Stimulated activated naive CD8-positive, alpha-beta T cell treated with anti-CD3 and anti-CD28 coated beads, Interleukin-15, amount 100 ng/mL, for 72 hours (primary cell): ENCODE data around the gene NIN.
A peak's percentile ranks its signal among the peaks of the same experiment; 100 is the strongest.
"Not testable (repeated sequence)": the region's sequence is repeated elsewhere in the genome, so short reads cannot be mapped to it uniquely, and the experiment has no call there.

Experiments
- ATAC-seq: fragments of 150-1000 bp; cut with Tn5 transposase; 2 replicates; pipeline ENCODE4 v1.10.0; 2021; ENCODE audit warnings: mild to moderate bottlenecking, moderate library complexity
- DNase-seq, 2 donors: peaks; one replicate each; pipeline ENCODE4 v3.0.0; 2021 to 2022
- H3K27ac Mint-ChIP-seq, 2 donors: one replicate each; pipeline ENCODE4 v1.8.0; 2022; ENCODE audit warnings: mild to moderate bottlenecking in 2 of 2, mixed read lengths in 2 of 2, moderate library complexity in 2 of 2
- H3K27me3 Mint-ChIP-seq: one replicate; pipeline ENCODE4 v1.8.0; 2022; ENCODE audit warnings: mixed read lengths
- H3K4me1 Mint-ChIP-seq: one replicate; pipeline ENCODE4 v1.8.0; 2022; ENCODE audit warnings: mild to moderate bottlenecking, mixed read lengths
- H3K4me3 Mint-ChIP-seq, 2 donors: one replicate each; pipeline ENCODE4 v1.8.0; 2022; ENCODE audit warnings: mild to moderate bottlenecking in 2 of 2, mixed read lengths in 2 of 2, moderate library complexity in 1 of 2
- H3K9me3 Mint-ChIP-seq, 2 donors: one replicate each; pipeline ENCODE4 v1.8.0; 2022; ENCODE audit warnings: mixed read lengths in 2 of 2

NIN gene

GRCh38 chr14:50717811-50718210, 113.2 kb downstream of the NIN start:
- Mint-ChIP-seq H3K4me3 (no peak overlapping the region), H3K4me1 (no peaks in the 10 kb centered on the region), H3K27ac (no peak overlapping the region), H3K27me3 (no peaks in the 10 kb centered on the region), H3K9me3 (no peaks in the 10 kb centered on the region)
- DNase-seq (no peak), ATAC-seq (no peak)

DNA sequence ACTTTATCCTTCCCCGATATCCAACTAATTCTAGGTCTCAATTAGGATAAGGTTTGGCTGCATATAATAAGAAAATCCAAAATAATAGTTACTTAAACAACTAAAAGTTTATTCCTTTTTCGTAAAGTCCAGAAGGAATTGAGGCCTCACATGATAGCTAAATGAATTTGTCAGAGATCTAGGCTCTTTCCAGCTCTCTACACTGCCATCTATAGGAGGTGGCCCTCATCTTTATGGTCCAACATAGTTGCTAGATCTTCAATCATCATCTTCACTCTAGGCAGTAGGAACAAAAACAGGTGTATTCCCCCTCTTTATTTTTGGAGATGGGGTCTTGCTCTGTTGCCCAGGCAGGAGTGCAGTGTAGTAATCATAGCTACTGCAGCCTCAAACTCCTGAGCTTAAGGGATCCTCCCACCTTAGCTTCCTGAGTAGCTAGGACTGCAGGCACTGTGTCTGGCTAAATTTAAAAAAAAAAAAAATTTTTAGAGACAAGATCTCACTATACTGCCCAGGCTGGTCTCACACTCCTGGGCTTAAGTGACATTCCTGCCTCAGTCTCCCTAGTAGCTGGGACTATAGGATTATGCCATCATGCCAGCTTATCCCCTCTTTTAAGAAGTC, 116.4 kb downstream of the NIN start:
- Mint-ChIP-seq H3K9me3 (no peaks in the 10 kb centered on the region), H3K27me3 (no peaks in the 10 kb centered on the region), H3K4me3 (no peak overlapping the region), H3K4me1 (no peaks in the 10 kb centered on the region), H3K27ac (no peak overlapping the region)
- peak; percentile 67 for ATAC-seq
- DNase-seq = no peak

- no peak overlapping the region for H3K27ac Mint-ChIP-seq
- H3K4me3 Mint-ChIP-seq = no peak overlapping the region
- H3K9me3 Mint-ChIP-seq = no peaks in the 10 kb centered on the region
- ATAC-seq = no peak
- no peak for DNase-seq
- no peaks in the 10 kb centered on the region for H3K4me1 Mint-ChIP-seq
- no peaks in the 10 kb centered on the region for H3K27me3 Mint-ChIP-seq
These were observed 119.9 kb downstream of the NIN start for GRCh38 chr14:50711043-50711442.

DNA sequence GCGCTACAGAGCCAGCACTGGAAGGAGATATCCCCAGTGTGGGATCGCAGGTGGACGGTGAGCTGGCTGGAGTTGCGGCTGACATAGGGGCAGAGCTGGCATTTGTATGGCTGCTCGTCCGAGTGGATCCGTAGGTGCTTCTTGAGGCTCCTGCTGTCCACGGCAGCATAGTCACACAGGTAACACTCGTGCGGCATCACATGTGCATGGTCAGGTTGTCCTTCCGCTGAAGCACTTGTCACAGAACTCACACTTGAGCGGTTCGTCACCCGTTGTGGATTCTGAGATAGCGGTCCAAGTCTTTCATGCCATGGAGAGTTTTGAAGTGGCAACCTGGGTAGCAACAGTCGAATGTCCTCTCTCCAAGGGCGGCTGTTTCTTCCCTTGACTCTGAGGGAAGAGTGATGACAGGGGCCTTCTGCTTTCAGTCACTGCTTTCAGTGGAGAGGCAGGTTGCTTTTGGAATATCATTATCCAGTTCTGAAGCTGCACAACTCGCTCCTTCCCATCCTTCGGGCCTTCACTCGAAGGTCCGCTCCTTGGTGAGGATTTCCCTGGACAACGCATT, 125.9 kb downstream of the NIN start:
- ATAC-seq (no peak), DNase-seq (no peak)
- peaks cover 14% of the 10 kb centered on the region for H3K27me3 Mint-ChIP-seq
- H3K27ac Mint-ChIP-seq = no peak overlapping the region
- H3K4me1 Mint-ChIP-seq = no peaks in the 10 kb centered on the region
- H3K4me3 Mint-ChIP-seq = no peak overlapping the region
- H3K9me3 Mint-ChIP-seq = peaks cover 0 to 8% of the 10 kb centered on the region in 2 donors

GRCh38 chr14:50704454-50705010, 126.4 kb downstream of the NIN start:
- no peak for DNase-seq
- peaks cover 20% of the 10 kb centered on the region for H3K27me3 Mint-ChIP-seq
- no peak for ATAC-seq

DNA sequence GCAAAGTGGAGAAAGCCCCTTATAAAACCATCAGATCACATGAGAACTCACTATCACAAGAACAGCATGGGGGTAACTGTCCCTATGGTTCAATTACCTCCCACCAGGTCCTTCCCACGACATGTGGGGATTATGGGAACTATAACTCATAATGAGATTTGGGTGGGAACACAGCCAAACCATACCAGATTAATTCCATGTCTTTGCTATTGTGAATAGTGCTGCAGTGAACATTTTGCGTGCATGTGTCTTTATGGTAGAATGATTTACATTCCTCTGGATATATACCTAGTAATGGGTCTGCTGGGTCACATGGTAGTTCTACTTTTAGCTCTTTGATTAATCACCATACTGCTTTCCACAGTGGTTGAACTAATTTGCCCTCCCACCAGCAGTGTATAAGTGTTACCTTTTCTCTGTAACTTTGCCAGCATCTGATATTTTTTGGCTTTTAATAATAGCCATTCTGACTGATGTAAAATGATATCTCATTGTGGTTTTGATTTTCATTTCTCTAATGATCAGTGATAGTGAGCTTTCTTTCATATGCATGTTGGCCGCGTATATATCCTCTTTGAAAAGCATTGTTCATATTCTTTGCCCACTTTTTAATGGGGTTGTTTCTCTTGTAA, 133.2 kb downstream of the NIN start:
- Mint-ChIP-seq H3K4me3 (no peak overlapping the region), H3K4me1 (no peaks in the 10 kb centered on the region), H3K9me3 (peaks cover 12 to 25% of the 10 kb centered on the region in 2 donors), H3K27ac (no peak overlapping the region), H3K27me3 (peaks cover 36% of the 10 kb centered on the region)
- ATAC-seq (no peak), DNase-seq (no peak)

More at GRCh38 chr14:50704454-50705010, 126.4 kb downstream of the NIN start:
- Mint-ChIP-seq H3K9me3 (peaks cover 0 to 8% of the 10 kb centered on the region in 2 donors), H3K27ac (no peak overlapping the region), H3K4me3 (no peak overlapping the region), H3K4me1 (no peaks in the 10 kb centered on the region)

- not testable (repeated sequence) for ATAC-seq, H3K4me3 Mint-ChIP-seq, DNase-seq, H3K4me1 Mint-ChIP-seq, H3K27ac Mint-ChIP-seq
- Mint-ChIP-seq H3K27me3 (peaks cover 13% of the 10 kb centered on the region), H3K9me3 (peaks cover 21 to 34% of the 10 kb centered on the region in 2 donors)
These were observed 136.7 kb downstream of the NIN start for GRCh38 chr14:50694260-50694659.

DNA sequence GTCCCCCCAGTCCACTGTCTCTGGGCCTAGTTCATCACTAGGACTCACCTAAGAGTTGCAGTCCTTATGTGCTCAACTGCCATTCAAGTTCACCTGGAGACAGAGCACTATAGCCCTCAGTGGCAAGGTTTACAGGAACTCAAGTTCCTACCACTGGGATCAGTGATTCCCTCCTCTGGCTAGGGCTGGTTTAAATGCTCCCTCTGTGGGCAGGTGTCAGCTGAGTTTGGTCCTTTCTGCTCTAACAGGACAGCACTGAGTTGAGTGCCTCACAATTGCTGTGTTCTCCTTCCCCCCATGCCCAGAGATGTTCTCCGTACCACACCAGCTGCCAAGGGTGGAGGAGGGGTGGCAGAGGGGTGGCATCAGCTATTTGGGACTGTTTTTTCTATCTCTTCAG, 142.1 kb downstream of the NIN start:
- no peak overlapping the region for H3K4me3 Mint-ChIP-seq
- no peaks in the 10 kb centered on the region for H3K27me3 Mint-ChIP-seq
- H3K4me1 Mint-ChIP-seq = no peaks in the 10 kb centered on the region
- no peak for DNase-seq
- ATAC-seq = no peak
- peaks cover 16 to 37% of the 10 kb centered on the region in 2 donors for H3K9me3 Mint-ChIP-seq
- no peak overlapping the region for H3K27ac Mint-ChIP-seq

DNA sequence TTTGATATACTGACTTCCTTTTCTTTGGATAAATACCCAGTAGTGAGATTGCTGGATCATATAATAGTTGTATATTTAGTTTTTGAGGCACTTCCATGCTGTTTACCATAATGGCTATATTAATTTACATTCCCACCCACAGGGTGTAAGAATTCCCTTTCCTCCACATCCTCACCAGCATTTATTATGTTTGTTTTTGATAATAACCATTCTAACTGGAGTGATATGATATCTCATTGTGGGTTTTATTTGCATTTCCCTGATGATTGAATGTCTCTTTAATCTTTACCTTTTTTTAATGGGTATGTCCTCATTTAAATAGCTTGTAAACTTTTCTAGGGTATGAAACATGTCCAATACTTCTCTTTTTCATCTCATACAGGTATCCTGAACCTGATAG, 151.3 kb downstream of the NIN start:
- ATAC-seq = no peak
- no peak for DNase-seq
- Mint-ChIP-seq H3K4me3 (no peak overlapping the region), H3K27ac (no peak overlapping the region), H3K27me3 (no peaks in the 10 kb centered on the region), H3K4me1 (peaks cover 20% of the 10 kb centered on the region), H3K9me3 (peaks cover 0 to 7% of the 10 kb centered on the region in 2 donors)

DNA sequence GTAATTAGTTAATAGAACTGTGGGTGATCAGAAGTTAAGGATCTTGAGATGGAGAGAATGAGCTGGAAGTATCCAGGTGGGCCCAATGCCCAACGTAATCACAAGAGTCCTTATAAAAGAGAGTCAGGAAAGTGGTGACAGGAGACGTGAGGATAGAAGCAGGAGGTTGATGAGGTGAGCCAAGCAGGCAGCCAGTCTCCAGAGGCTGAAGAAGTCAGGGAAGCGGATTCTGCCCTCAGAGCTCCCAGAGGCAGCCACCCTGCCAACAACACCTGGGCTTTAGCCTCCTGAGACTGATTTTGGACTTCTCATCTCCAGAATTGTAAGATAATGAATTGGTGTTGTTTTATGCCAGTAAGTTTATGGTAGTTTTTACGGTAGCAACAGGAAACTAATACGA, 152.8 kb downstream of the NIN start:
- H3K27me3 Mint-ChIP-seq = no peaks in the 10 kb centered on the region
- no peak overlapping the region for H3K27ac Mint-ChIP-seq
- peaks cover 0 to 7% of the 10 kb centered on the region in 2 donors for H3K9me3 Mint-ChIP-seq
- H3K4me1 Mint-ChIP-seq = peaks cover 20% of the 10 kb centered on the region
- H3K4me3 Mint-ChIP-seq = no peak overlapping the region
- ATAC-seq = no peak
- no peak for DNase-seq

- Mint-ChIP-seq H3K27ac (peak overlapping the region; percentile 15 to 28), H3K27me3 (no peaks in the 10 kb centered on the region), H3K4me3 (peak overlapping the region; percentile 36 to 51), H3K9me3 (peaks cover 0 to 7% of the 10 kb centered on the region in 2 donors), H3K4me1 (peaks cover 20% of the 10 kb centered on the region)
- no peak for DNase-seq
- ATAC-seq = no peak
These were observed 153.4 kb downstream of the NIN start for GRCh38 chr14:50677527-50678063.

DNA sequence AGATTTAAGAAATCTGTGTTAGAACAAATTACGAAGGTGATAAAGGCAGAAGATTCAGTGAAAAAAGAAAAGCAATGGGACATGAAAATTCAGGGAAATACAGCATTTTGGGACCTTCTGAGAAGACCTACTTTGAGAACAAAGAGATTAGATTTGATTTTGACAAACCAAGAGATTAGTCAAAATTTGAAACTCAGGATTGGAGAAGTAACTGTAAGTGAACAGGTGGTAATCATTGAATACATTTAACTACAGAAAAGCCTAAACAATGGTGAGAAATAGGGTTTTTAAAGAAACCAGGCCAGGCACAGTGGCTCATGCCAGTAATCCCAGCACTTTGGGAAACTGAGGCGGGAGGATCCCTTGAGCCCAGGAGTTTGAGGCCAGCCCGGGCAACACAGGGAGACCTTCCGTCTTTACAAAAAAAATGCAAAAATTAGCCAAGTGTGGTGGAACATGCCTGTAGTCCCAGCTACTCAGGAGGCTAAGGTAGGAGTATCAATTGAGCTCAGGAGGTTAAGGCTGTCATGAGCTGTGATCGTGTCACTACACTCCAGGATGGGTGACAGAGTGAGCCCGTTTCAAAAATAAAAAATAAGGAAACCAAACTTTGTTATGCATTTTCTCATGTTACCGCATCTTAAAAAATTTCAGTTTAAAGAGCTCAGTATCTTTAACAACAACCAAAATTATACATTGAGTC, 154.0 kb downstream of the NIN start:
- Mint-ChIP-seq H3K4me1 (peaks cover 20% of the 10 kb centered on the region), H3K27me3 (no peaks in the 10 kb centered on the region), H3K4me3 (peak overlapping the region; percentile 36 to 51), H3K9me3 (peaks cover 0 to 7% of the 10 kb centered on the region in 2 donors), H3K27ac (peak overlapping the region in 1 of 2 donors; percentile 15)
- DNase-seq (no peak), ATAC-seq (no peak)

GRCh38 chr14:50675597-50675996, 155.4 kb downstream of the NIN start:
- no peak for DNase-seq
- no peak for ATAC-seq
- Mint-ChIP-seq H3K27me3 (no peaks in the 10 kb centered on the region), H3K4me3 (no peak overlapping the region), H3K9me3 (peaks cover 0 to under 1% of the 10 kb centered on the region in 2 donors), H3K4me1 (peaks cover 20% of the 10 kb centered on the region), H3K27ac (no peak overlapping the region)

GRCh38 chr14:50670866-50671256, 160.1 kb downstream of the NIN start:
- H3K4me3 Mint-ChIP-seq = no peak overlapping the region
- DNase-seq = no peak
- H3K9me3 Mint-ChIP-seq = no peaks in the 10 kb centered on the region
- H3K27ac Mint-ChIP-seq = no peak overlapping the region
- no peaks in the 10 kb centered on the region for H3K27me3 Mint-ChIP-seq
- peaks cover 9% of the 10 kb centered on the region for H3K4me1 Mint-ChIP-seq
- no peak for ATAC-seq

GRCh38 chr14:50670196-50670865, 160.6 kb downstream of the NIN start:
- no peak overlapping the region for H3K27ac Mint-ChIP-seq
- ATAC-seq = no peak

More at GRCh38 chr14:50670196-50670865, 160.6 kb downstream of the NIN start:
- Mint-ChIP-seq H3K4me1 (peaks cover 9% of the 10 kb centered on the region), H3K4me3 (no peak overlapping the region), H3K9me3 (no peaks in the 10 kb centered on the region), H3K27me3 (no peaks in the 10 kb centered on the region)
- no peak for DNase-seq
